ENCODE data around the gene WWC2. TPM values are rescaled to one million over a fixed set of nuclear protein-coding genes. Genes with fewer than 3 reads are reported as not detected.
A peak's percentile ranks its signal among the peaks of the same experiment; 100 is the strongest.

Gene WWC2
- total and polyA plus RNA-seq, 7 donors: 2.9 to 15.5 (median 7.8) TPM

DNA sequence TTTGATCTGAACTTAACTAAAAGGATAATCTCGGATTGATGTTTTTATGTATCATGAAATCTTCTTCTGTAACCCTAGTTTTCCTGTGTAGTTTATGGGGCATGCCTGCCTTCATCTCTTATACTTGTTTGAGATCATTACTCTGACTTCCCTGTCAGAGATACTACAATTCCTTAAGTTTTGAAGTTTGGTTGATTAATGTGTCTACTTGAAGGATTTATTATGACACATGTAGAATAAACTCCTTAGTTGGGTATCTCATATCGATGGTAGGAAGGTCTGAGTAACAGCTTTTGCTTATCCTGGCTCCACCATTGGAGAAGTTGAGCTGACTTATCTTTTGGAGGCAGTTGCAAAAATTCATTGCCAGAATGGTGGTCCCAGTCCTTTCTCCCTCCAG is 46.7 kb downstream of the WWC2 start:
- WGBS, 3 donors: 69 to 90% (median 80%) methylated on average over 2 of the region's 2 CpGs

DNA sequence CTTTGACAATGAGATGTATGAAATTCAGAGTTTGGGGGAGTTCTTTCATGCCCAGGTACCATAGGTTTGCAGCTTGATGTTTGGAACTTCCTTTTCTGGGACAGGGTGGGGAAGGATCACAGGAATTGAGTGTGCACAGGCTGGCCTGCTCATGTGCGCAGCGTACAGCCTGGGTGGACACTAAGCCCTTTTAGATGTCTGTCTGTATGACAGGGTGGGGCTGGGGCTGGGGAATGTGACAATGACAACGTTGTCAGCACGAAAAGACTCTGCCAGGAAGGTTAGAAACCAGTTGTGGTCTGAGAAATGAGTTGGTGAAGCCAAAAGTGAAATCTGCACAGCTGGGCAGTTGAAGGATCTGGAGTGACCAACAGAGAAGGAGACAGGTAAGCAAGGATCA is 47.4 kb downstream of the WWC2 start:
- H3K27me3 ChIP-seq (ENCODE audit: insufficient read depth in 3 of 3, low read length in 2 of 3): no peaks in the 10 kb centered on the region
- WGBS, 3 donors: 50 to 54% (median 52%) methylated on average over 4 of the region's 4 CpGs
- no peaks in the 10 kb centered on the region for H3K36me3 ChIP-seq (ENCODE audit: insufficient read depth in 1 of 2, low read depth in 1 of 2)
- ATAC-seq (peak in 1 of 4 donors; percentile 69), DNase-seq (no peak)
- H3K4me3 ChIP-seq: no peak overlapping the region
- peaks cover 28% of the 10 kb centered on the region for H3K4me1 ChIP-seq
- H3K27ac ChIP-seq: no peak overlapping the region
- H3K9me3 ChIP-seq: no peaks in the 10 kb centered on the region
- intact Hi-C loops (cut with DNase I): loop anchor here in 1 of 2 donors (5.0 kb wide), 1 partner anchor 36 kb away; no protein-coding TSS in a partner anchor
- TF ChIP-seq, protein P1, sequence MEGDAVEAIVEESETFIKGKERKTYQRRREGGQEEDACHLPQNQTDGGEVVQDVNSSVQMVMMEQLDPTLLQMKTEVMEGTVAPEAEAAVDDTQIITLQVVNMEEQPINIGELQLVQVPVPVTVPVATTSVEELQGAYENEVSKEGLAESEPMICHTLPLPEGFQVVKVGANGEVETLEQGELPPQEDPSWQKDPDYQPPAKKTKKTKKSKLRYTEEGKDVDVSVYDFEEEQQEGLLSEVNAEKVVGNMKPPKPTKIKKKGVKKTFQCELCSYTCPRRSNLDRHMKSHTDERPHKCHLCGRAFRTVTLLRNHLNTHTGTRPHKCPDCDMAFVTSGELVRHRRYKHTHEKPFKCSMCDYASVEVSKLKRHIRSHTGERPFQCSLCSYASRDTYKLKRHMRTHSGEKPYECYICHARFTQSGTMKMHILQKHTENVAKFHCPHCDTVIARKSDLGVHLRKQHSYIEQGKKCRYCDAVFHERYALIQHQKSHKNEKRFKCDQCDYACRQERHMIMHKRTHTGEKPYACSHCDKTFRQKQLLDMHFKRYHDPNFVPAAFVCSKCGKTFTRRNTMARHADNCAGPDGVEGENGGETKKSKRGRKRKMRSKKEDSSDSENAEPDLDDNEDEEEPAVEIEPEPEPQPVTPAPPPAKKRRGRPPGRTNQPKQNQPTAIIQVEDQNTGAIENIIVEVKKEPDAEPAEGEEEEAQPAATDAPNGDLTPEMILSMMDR (IDR thresholded peaks at IDR 0.05): no peak

More for the DNA sequence above, 46.7 kb downstream of the WWC2 start:
- Histone ChIP-seq H3K36me3 (ENCODE audit: insufficient read depth in 1 of 2, low read depth in 1 of 2) (no peaks in the 10 kb centered on the region), H3K4me3 (no peak overlapping the region), H3K9me3 (no peaks in the 10 kb centered on the region), H3K27me3 (ENCODE audit: insufficient read depth in 3 of 3, low read length in 2 of 3) (no peaks in the 10 kb centered on the region), H3K4me1 (peaks cover 28% of the 10 kb centered on the region), H3K27ac (no peak overlapping the region)
- ATAC-seq (no peak), DNase-seq (no peak)
- TF ChIP-seq, protein P1 (IDR thresholded peaks at IDR 0.05): no peak
- intact Hi-C loops (cut with DNase I): loop anchor here in 1 of 2 donors (5.0 kb wide), 1 partner anchor 37 kb away; no protein-coding TSS in a partner anchor

DNA sequence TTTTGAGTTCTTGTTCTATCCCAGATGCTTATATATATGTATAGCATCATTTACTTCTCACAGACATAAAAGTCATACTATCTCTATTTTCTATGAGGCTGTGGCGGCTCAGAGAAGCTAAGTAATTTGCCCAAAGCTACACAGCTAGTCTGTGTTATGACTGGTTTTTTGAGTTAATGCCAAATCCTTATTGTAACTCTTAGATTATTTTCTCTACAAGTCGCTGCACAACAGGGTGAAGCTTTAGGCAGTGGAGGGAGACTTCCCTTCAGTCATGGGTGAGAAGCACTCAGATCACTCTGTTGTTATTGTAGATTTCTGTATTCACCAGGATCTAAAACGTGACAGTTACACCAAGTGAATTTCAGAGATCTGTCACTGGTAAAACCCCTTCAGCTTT is 48.1 kb downstream of the WWC2 start:
- intact Hi-C loops (cut with DNase I): loop anchor here in 1 of 2 donors (5.0 kb wide), 1 partner anchor 35 kb away; no protein-coding TSS in a partner anchor
- 76 to 83% (median 77%) methylated on average over 3 of the region's 3 CpGs for WGBS, 3 donors
- ATAC-seq (no peak), DNase-seq (no peak)
- Histone ChIP-seq H3K27me3 (ENCODE audit: insufficient read depth in 3 of 3, low read length in 2 of 3) (no peaks in the 10 kb centered on the region), H3K4me1 (peaks cover 23% of the 10 kb centered on the region), H3K36me3 (ENCODE audit: insufficient read depth in 1 of 2, low read depth in 1 of 2) (no peaks in the 10 kb centered on the region), H3K27ac (no peak overlapping the region), H3K4me3 (no peak overlapping the region), H3K9me3 (no peaks in the 10 kb centered on the region)
- TF ChIP-seq, protein P1 (IDR thresholded peaks at IDR 0.05): no peak

DNA sequence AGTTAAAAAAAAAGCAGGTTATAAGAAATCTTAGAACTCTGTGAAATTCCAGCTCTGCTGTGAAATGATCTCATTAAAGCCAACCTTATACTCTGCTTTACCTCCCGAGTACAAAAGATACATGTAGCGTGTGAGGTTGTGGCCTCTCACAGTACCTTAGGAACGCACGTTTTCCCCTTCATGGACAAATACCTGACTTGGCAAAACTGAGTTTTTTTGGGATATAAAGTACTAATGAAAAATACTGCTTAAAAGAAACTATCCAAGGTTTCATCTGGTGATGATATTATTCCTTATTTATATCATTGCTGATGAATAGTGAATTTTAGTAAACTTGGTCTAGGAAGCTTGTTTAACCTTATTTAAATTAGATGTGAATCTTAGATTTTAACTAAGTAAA is 48.9 kb downstream of the WWC2 start:
- Histone ChIP-seq H3K27me3 (ENCODE audit: insufficient read depth in 3 of 3, low read length in 2 of 3) (no peaks in the 10 kb centered on the region), H3K4me3 (no peak overlapping the region), H3K4me1 (peaks cover 15% of the 10 kb centered on the region), H3K9me3 (no peaks in the 10 kb centered on the region), H3K36me3 (ENCODE audit: insufficient read depth in 1 of 2, low read depth in 1 of 2) (no peaks in the 10 kb centered on the region), H3K27ac (no peak overlapping the region)
- intact Hi-C loops (cut with DNase I): loop anchor here in 1 of 2 donors (5.0 kb wide), 1 partner anchor 34 kb away; no protein-coding TSS in a partner anchor
- ATAC-seq (no peak), DNase-seq (no peak)
- 87 to 95% (median 88%) methylated on average over 4 of the region's 4 CpGs for WGBS, 3 donors
- TF ChIP-seq, protein P1 (IDR thresholded peaks at IDR 0.05): no peak

Measured in psoas muscle (tissue), 8 donors.